HG02884 (cell line): Measurements from ENCODE around the gene CDC42EP5.

ENCODE experiments used
- ATAC-seq: cut with Tn5 transposase; IDR thresholded peaks from one replicate; pipeline ENCODE4 v1.9.1; 2021; ENCODE audit warnings: mild to moderate bottlenecking, moderate library complexity; ENCODE audit not compliant: unreplicated experiment

CDC42EP5 gene

DNA sequence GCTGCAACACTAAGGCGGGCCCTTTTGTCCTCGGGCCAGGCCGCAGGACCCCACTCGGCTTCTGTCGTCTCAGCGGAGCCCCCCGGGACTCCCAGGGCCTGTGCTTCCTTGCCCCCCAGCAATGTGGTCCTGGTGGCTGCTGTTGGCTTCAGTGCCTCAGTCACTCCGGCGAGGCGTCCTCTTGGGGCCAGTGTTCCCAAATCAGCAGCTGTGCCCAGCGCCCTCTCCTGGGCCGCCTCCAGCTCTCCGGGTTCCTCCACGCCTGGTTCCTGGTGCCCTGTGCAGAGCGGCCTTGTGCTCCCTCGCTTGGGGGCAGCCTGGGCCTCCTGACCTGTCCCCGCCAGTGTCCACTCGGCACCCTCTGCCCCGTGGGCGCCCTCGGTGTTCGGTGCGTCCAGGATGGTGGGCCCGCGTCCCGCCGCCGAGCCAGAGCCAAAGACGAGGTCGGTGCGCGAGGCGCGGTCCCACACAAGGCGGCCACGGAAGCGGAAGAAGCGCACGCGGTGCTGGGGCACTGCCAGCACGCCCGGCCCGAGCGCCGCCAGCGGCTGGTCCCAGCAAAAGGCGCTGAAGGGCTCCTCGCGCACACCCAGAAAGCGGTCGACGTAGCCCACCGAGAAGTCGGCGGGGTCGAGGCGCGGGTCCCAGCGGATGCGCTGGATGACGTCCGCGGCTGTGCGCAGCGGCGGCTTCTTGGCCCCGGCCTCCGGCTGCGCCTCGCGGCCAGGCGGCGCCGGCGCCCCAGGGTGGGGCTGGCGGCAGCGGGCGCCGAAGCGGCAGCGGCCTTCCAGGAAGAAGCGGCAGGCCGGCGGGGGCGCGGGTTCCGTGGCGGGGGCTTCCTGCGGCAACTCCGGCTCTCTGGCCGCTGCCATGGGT lies 10.2 kb downstream of the CDC42EP5 start:
- peak; percentile 7 for ATAC-seq

DNA sequence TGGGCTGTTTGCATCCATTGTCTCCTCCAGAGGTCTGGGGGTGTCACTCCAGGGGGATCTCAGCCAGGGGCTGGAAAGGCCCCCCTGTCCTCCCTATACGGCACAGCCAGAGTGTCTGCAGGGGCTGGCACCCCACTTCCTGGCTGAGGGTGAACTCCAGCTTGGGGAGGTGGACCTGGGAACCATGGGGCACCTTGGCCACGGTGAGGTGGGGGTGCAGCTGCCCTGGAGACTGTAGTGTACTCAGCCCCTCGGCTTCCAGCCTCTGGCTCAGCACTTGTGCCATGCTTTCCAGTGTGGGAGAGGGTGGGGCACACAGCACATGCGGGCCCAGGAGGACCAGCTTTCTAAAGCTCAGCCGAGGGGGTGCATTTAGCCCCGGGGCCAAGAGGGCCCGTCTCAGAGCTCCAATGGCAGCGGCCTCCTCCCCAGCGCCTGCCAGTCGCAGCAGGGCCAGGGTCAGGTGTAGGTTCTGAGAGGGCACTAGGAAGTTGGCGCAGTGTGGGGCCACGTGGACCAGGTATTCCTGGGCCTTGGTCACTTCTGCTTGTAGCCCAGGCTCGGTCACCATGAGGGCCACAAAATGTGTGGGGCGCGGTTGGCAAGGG lies 10.9 kb downstream of the CDC42EP5 start:
- no peak for ATAC-seq

DNA sequence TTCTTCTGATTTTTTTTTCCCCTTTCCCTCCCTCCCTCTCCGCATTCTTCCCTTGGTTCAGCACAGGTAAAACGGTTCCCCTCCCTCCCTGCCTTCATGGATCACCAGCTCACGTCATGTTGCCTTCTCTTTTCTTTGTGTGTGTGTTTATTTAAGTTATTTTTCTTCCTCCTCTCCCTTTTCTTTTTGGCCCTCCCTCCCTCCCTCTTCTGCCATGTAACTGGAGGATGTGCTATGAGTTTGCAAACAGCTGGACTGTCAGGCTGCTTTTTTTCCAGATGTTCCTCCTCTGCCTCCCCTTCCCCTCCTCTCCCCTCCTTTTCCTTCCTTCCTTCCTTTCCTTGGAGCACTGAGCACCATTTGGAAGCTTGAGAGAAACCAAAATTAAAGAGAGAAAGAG lies 11.5 kb downstream of the CDC42EP5 start:
- ATAC-seq: no peak

DNA sequence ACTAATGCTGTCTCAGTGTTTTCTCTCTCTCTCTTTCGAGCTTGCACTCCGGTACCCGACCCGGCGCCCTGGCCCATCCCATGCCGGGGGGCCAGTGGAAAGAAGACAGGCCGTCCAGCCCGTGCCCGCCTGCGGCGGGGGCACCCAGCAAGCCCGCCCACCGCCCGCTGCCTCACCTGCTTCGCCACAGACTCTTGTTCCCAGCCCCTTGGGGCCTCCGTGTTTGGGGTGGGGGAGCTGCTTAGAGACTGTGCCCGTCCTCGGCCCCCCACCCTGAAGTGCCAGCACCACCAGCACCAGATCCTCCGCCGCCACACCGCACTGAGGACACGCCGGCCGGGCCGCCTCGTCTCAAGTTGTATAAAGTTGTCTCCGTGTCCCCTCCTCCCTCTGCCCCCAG lies 11.9 kb downstream of the CDC42EP5 start:
- no peak for ATAC-seq

DNA sequence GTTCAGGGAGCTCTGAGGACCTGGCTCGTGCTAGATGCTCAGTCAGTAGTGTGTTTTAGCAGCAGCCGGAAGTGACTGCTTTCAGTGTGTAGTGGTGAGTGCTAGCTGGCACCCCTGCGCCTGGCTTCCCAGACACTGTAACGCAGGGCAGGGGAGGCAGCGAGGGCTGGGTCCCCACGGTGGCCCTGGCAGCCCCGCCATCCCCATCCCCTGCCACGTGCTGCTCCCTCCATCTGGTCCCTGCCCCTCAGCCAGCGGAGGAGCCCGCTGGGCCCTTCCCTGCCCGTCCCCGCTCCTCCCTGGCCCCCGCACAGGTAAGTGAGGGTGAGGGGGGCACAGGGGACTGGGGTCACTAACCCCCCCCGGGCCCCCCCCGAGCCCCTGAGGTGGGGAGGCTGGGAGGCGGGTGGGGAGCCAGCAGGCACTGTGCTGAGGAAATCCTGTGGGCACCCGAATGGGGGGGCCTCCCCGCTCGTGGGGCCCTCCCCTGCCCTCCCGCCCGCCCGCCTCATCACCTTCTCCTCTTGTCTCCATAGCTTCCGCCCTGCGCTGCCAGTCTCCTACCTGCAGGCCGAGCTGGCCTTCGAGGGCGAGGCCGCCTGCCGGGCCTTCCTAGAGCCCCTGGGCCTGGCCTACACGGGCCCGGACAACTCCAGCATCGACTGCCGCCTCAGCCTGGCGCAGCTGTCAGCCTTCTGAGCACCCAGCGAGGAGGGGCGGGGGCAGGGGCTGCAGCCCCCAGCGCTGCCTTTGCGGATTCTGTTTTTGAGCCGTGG lies 12.7 kb downstream of the CDC42EP5 start:
- ATAC-seq: no peak

DNA sequence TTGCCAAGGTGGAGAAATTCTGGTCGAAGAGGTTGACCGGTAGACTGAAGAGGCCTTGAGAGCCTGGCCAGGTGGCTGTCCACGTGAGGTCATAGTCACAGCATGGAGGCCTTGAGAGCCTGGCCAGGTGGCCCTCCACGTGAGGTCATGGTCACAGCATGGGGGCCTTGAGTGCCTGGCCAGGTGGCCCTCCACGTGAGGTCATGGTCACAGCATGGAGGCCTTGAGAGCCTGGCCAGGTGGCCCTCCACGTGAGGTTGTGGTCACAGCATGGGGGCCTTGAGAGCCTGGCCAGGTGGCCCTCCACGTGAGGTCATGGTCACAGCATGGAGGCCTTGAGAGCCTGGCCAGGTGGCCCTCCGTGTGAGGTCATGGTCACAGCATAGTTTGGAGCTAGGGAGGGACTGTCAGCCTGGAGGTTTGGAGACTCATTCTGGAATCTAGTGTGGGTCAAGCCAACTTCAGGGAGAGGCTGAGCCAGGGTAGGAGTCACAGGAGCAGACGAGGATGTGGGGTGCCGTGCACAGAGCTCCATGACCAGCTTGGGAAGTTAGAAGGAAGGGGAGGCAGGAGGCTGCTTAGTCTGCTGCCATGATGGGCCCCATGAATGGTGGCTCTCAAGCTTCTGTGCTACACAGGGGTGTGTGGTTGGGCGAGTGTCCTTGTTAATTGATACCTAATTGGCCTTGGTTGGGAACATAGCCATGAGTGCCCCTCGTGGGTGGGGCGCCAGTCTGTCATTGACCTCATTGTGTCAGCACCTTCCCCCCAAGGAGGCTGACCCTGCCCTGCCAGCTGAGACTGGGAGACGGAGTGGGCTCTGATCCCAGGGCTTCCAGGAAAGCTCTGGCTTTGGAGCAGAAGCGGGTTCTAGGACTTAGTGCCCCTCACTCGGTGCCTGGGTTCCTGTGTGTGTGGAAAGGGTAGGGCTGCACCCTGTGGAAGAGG lies 13.5 kb downstream of the CDC42EP5 start:
- no peak for ATAC-seq

DNA sequence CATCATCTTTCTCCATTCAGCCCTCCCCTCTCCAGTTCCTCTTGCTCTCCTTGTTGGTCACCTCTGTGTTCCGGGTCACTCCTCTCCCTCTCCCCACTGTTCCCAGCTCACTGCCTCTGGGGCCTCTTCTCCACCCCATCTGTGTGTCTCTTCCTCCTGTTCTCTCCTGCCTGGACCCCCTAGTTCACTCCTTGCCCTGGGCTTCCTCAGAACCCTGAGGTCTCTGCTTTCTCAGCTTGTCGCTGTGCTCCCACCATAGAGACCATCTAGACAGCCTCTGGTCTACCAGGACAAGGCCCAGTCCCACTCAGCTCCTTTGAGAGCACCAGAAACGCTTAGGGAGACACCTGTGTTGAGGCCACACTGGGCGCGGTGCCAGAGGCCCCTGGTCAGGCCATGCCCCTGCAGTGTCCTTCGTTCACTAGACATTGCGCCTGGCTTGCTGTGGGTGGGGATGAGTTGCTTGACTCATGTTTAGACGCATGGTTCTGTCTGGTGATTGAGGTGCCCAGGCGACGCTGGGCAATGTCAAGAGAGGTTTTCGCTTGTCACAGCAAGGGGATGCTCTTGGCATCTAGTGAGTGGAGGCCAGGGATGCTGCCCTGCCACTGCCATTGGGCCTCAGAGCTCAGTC lies 14.3 kb downstream of the CDC42EP5 start:
- no peak for ATAC-seq

DNA sequence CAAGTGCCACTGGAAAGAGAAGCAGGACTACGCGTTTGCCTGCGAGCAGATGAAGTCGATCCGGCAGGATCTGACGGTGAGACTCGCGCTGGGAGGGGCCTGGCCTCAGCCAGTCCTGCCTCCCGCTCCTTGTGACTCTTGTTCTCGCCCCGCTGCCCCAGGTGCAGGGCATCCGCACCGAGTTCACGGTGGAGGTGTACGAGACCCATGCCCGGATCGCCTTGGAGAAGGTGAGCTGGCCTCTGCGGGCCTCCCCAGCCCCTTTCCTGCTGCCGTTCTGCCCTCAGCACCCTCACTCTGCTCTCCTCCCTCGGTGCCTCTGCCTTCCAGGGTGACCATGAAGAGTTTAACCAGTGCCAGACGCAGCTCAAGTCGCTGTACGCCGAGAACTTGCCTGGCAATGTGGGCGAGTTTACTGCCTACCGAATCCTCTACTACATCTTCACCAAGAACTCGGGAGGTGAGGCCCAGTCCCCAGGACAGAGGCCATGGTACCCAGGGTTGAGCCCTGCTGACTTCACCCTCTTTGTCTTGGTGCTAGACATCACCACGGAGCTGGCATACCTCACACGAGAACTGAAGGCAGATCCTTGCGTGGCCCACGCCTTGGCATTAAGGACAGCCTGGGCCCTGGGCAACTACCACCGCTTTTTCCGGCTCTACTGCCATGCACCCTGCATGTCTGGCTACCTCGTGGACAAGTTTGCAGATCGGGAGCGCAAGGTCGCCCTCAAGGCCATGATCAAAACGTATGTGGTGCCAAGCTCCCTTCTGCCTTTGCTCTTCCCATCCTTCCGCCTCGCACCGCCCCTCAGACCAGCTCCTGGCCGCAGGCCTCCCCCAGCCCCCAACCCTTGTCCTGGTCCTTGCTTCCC lies 15.1 kb downstream of the CDC42EP5 start:
- no peak for ATAC-seq

DNA sequence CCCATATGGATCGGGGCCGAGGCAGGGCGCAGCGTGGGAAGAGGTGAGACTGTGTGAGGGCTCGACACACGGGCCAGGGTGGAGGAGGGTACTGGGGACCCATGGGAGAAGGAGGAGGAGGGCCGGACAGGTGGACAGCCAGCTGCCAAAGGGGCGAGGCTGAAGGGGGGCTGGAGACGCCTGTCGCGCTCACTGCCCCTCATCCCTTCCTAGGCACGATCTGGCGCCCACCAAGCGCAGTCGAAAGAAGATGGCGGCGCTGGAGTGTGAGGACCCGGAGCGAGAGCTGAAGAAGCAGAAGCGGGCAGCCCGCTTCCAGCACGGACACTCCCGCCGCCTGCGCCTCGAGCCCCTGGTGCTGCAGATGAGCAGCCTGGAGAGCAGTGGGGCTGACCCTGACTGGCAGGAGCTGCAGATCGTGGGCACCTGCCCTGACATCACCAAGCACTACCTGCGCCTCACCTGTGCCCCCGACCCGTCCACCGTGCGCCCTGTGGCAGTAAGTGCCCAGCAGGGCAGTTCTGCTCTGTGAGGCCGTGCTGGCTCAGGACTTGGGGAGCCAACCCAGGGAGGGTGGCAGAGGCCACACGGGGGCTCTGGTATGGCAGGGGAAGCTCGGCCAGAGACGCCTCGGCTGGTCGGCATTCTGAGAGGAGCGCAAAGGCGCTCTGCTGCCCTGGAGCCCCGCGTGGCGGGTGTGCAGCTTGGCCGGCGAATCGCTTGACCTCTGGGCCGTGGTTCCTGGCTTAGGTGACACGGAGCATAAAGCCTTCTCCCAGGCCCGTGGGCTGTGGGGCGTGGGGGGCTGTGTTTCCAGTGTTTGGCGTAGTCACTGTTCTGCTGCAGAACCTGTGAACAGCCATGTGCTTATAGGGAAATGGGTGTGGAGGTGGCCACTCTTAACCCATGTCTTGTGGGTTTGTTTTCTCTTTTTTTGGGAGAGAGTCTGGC lies 16.4 kb downstream of the CDC42EP5 start:
- no peak for ATAC-seq

DNA sequence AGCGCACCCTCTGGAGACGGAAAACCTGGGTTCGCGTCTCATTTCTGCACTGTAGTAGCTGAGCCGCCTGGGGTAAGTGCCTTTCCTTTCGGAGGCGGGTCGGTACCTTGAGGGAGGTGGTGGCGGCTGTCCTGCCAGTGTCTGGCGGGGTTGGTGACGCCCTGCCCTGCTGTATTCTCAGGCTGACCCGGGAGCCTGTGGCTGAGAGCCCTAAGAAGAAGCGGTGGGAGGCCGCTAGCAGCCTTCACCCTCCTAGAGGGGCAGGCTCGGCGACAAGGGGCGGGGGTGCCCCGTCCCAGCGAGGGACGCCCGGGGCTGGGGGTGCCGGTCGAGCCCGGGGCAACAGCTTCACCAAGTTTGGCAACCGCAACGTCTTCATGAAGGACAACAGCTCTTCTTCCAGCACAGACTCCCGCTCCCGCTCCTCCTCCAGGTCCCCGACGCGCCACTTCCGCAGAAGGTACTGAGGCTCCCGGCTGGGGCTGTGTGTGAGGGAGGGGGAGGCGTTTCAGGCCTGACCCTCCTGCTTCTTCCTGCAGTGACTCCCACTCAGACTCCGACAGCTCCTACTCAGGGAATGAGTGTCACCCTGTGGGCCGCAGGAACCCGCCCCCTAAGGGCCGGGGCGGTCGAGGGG lies 17.2 kb downstream of the CDC42EP5 start:
- ATAC-seq: no peak

DNA sequence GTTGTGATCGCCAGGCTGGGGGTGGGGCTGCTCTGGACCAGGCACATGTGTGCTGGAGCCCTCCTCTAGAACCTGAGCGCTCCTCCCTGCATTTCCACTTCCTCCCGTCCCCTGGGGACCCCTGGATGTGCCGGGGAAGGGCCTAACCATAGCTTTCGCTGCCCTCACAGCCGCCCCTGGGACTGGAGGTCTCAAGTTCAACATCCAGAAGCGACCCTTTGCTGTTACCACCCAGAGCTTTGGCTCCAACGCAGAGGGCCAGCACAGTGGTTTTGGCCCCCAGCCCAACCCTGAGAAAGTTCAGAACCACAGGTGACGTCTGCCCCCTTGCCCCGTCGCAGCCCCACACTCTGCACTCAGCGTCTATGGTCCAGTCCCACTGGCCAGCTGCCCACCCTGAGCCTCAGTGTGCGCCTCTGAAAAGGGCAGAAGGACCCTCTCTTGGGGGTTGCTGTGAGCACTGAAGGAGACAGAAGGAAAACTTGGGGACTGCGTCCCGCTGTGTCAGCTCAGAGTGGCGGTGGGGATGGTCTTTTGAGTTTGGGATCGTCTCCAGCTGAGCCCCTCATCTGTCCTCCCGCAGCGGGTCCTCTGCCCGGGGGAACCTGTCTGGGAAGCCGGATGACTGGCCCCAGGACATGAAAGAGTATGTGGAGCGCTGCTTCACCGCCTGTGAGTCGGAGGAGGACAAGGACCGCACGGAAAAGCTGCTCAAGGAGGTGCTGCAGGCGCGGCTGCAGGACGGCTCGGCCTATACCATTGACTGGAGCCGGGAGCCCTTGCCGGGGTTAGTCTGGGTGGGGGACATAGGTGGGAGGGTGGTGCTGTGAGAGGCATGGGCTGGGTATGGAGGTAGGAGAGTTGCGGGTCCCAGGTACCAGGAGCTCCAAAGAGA lies 18.1 kb downstream of the CDC42EP5 start:
- ATAC-seq: no peak

DNA sequence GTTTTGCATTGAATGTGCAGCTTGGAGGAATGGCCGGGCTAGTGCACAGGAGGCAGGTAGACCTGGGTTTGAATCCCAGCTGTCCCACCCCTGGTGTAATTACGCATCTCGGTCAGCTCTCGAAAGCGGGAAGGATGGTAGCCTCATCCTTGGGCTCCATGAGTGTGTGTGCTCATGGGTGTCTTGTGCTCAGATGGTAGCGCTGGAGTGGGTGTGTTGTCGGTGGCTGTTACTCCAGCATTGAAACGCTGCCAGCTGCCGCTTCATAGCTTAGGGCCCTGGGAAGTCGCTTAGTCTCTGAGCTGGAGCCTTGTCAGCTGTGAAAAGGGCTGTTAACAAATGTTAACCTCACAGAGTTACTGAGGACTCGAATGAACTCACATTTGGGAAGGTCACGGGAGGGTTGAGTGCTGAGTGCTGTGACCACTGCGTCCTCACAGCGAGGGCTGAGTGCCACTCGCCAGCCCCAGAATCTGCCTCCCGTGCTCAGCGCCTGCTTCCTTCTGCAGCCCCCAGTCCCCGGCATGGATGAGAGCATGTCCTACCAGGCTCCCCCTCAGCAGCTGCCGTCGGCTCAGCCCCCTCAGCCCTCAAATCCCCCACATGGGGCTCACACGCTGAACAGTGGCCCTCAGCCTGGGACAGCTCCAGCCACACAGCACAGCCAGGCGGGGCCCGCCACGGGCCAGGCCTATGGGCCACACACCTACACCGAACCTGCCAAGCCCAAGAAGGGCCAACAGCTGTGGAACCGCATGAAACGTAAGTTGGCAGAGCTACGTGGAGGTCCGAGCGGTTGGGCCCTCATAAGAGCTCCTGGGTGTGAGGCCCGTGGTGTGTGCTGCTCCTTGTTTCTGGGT lies 18.9 kb downstream of the CDC42EP5 start:
- no peak for ATAC-seq

DNA sequence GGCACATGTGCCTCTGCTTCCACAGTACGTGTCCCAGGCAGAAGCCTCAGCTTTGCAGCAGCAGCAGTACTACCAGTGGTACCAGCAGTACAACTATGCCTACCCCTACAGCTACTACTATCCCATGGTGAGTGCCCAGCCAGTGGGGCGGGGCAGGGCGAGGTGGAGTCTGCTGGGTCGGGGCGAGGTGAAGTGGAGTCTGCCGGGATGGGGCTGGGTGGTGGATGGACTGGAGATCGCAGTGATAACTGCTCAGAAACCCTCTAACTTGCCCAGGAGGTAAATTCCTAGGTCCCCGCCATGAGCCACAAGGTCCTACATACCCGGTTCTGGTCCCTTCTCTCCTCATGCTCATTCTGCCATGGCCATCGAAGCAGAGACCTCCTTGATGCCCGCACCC lies 20.5 kb downstream of the CDC42EP5 start:
- ATAC-seq: no peak

DNA sequence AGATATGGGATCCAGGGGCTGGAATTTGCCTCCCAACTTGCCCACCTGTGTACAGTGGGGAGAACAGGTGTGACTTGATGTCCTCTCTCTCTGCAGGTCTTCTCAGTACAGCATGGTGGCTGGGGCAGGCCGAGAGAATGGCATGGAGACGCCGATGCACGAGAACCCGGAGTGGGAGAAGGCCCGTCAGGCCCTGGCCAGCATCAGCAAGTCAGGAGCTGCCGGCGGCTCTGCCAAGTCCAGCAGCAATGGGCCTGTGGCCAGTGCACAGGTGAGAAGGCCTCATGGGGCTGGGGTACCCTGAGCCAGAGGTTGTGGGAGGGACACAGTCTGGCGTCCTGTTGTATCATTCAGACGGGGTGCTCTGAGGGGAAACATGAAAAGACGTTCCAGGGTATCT lies 21.1 kb downstream of the CDC42EP5 start:
- ATAC-seq: no peak

DNA sequence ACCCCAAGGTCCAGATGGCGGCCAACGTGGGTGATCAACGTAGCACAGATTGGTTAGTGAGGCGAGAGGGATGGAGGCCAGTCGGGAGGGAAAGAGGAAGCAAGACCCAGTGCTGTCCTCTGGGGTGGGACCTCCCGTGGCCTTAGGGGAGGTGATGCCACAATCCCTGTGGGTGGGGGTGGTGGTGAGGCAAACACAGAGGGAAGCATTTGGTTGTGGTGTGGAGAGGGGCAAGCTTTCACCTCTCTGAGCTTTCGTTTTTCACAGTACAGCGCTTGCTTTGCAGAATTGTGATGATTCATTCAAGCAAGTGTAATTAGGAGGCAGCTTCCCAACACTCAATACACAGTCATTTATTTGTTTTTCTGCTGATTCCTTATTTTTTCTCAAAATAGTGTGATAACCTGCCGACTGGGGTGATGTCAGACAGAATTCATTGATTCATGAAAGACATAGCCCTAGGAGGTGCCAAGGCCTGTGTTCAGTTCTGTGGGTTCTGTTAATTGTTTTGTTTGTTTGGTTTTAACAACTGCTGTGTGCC lies 21.7 kb downstream of the CDC42EP5 start:
- ATAC-seq: no peak
